WTC11 (cell line): ENCODE data around the gene MYRF. TPM values are rescaled to one million over a fixed set of nuclear protein-coding genes. Genes with fewer than 3 reads are reported as not detected.

ENCODE experiments used
- CREM ChIP-seq: sonication (generic); formaldehyde crosslinking; IDR thresholded peaks from 2 replicates; pipeline ENCODE4 v1.8.1; 2022; ENCODE audit warnings: mild to moderate bottlenecking, missing genetic modification reagents, moderate library complexity
- IRF2 ChIP-seq: sonication (generic); formaldehyde crosslinking; IDR thresholded peaks from 2 replicates; pipeline ENCODE4 v1.8.0; 2022; ENCODE audit warnings: low read depth, missing genetic modification reagents, borderline replicate concordance
- JAZF1 ChIP-seq: fragments of 250-450 bp; sonication (Bioruptor Pico); IDR thresholded peaks from 2 replicates; pipeline ENCODE4 v1.9.0; 2021; ENCODE audit warnings: moderate library complexity, mild to moderate bottlenecking, inconsistent platforms
- NFATC4 ChIP-seq: fragments of 250-450 bp; sonication (Bioruptor Pico); IDR thresholded peaks from 2 replicates; pipeline ENCODE4 v1.9.0; 2021; ENCODE audit warnings: mild to moderate bottlenecking
- NFYB ChIP-seq: sonication (generic); formaldehyde crosslinking; conservative IDR thresholded peaks from 2 replicates; pipeline ENCODE4 v1.8.0; 2022; ENCODE audit warnings: low read depth, missing genetic modification reagents
- NR1H2 ChIP-seq: sonication (generic); formaldehyde crosslinking; IDR thresholded peaks from 2 replicates; pipeline ENCODE4 v1.9.0; 2021; ENCODE audit warnings: mild to moderate bottlenecking, moderate library complexity, missing genetic modification reagents
- NR2C2 ChIP-seq: sonication (generic); formaldehyde crosslinking; IDR thresholded peaks from 2 replicates; pipeline ENCODE4 v1.8.0; 2022; ENCODE audit warnings: mild to moderate bottlenecking, missing genetic modification reagents
- NR3C1 ChIP-seq: sonication (generic); formaldehyde crosslinking; conservative IDR thresholded peaks from 2 replicates; pipeline ENCODE4 v1.8.1; 2023; ENCODE audit warnings: low read depth, mild to moderate bottlenecking, missing genetic modification reagents
- RELA ChIP-seq: sonication (generic); formaldehyde crosslinking; IDR thresholded peaks from 2 replicates; pipeline ENCODE4 v1.8.1; 2022; ENCODE audit warnings: missing genetic modification reagents, mild to moderate bottlenecking, borderline replicate concordance
- RORB ChIP-seq: fragments of 250-450 bp; sonication (Bioruptor Pico); IDR thresholded peaks from 2 replicates; pipeline ENCODE4 v1.9.0; 2021; ENCODE audit warnings: mild to moderate bottlenecking
- SP1 ChIP-seq: sonication (generic); formaldehyde crosslinking; conservative IDR thresholded peaks from 2 replicates; pipeline ENCODE4 v1.8.1; 2022; ENCODE audit warnings: missing genetic modification reagents
- TEAD4 ChIP-seq: sonication (generic); formaldehyde crosslinking; IDR thresholded peaks from 2 replicates; pipeline ENCODE4 v1.8.0; 2022; ENCODE audit warnings: mild to moderate bottlenecking, missing genetic modification reagents
- TP53 ChIP-seq: sonication (generic); formaldehyde crosslinking; IDR thresholded peaks from 2 replicates; pipeline ENCODE4 v1.8.1; 2023; ENCODE audit warnings: mild to moderate bottlenecking, missing genetic modification reagents
- ZBTB21 ChIP-seq: sonication (generic); formaldehyde crosslinking; IDR thresholded peaks from 2 replicates; pipeline ENCODE4 v1.8.1; 2023; ENCODE audit warnings: mild to moderate bottlenecking, missing genetic modification reagents, borderline replicate concordance
- ZNF232 ChIP-seq: sonication (generic); formaldehyde crosslinking; IDR thresholded peaks from 2 replicates; pipeline ENCODE4 v1.8.0; 2022; ENCODE audit warnings: mild to moderate bottlenecking, missing genetic modification reagents
- total RNA-seq: library from RNA; stranded (reverse); gene quantifications from 3 replicates; pipeline ENCODE4 v1.2.3, GENCODE V29; 2021
- TF ChIP-seq, protein P1 (sequence below): sonication (generic); formaldehyde crosslinking; IDR thresholded peaks from 2 replicates; pipeline ENCODE4 v1.8.0; 2023; ENCODE audit warnings: missing genetic modification reagents, mild to moderate bottlenecking, borderline replicate concordance
- TF ChIP-seq, protein P2 (sequence below): fragments of 250-450 bp; sonication (Bioruptor Pico); IDR thresholded peaks from 2 replicates; pipeline ENCODE4 v1.9.0; 2021; ENCODE audit warnings: mild to moderate bottlenecking
- TF ChIP-seq, protein P3 (sequence below): fragments of 250-450 bp; sonication (Bioruptor Pico); IDR thresholded peaks from 2 replicates; pipeline ENCODE4 v1.9.0; 2021; ENCODE audit warnings: moderate library complexity, mild to moderate bottlenecking, inconsistent platforms, borderline replicate concordance
- TF ChIP-seq, protein P4 (sequence below): fragments of 250-450 bp; sonication (Bioruptor Pico); IDR thresholded peaks from 2 replicates; pipeline ENCODE4 v1.9.0; 2021; ENCODE audit warnings: mild to moderate bottlenecking
- TF ChIP-seq, protein P5 (sequence below): sonication (generic); formaldehyde crosslinking; IDR thresholded peaks from 2 replicates; pipeline ENCODE4 v1.8.1; 2023; ENCODE audit warnings: mild to moderate bottlenecking, missing genetic modification reagents, moderate library complexity
- TF ChIP-seq, protein P6 (sequence below): sonication (generic); formaldehyde crosslinking; IDR thresholded peaks from 2 replicates; pipeline ENCODE4 v1.8.1; 2023; ENCODE audit warnings: mild to moderate bottlenecking, missing genetic modification reagents
- TF ChIP-seq, protein P7 (sequence below): fragments of 250-450 bp; sonication (Bioruptor Pico); conservative IDR thresholded peaks from 2 replicates; pipeline ENCODE4 v1.9.0; 2021; ENCODE audit warnings: mild to moderate bottlenecking

The MYRF gene
- total RNA-seq, 1 experiment from 2014 or later: 5.9 TPM

DNA sequence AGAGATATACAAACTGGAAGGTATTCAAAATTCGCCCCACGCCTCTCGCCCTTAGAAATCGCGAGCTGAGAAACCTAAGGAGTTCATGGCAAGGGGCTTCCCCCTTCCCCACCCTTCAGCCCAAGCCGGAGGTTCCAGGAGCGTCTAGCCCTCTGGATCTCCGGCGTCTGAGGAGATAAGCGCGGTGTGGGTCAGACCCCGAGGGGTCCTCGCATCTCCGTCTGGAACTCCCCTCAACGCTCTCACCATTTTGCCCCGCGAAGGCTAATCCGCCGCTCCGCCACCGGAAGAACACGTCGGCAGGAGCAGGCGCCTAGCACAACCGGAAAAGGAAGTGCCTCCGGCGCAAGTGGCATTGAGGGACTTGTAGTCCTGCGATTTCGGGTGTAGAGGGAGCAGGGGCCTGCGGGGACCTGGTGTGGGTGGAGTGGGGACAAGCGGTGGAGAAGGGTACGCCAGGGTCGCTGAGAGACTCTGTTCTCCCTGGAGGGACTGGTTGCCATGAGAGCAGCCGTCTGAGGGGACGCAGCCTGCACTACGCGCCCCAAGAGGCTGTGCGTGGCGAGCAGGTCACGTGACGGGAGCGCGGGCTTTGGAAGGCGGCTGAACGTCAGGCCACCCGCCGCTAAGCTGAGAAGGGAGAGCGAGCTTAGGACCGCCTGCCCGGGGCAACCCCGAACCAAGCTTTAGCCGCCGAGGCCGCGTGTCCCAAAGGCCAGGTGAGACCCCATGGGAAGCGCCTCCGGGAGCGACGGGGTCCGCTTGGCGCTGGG, 40.1 kb downstream of the MYRF start, which contains the start of the genes FEN1 and TMEM258 (continued):
- TF ChIP-seq SP1 (CRISPR knock-in tag) (peak; percentile 47; the same call in 1 of the 2 replicates), NFYB (CRISPR knock-in tag) (no peak), ZNF232 (CRISPR knock-in tag) (no peak), ZBTB21 (CRISPR knock-in tag) (no peak), JAZF1 (CRISPR knock-in tag) (no peak), NR1H2 (CRISPR knock-in tag) (no peak), RORB (CRISPR knock-in tag) (no peak), NR3C1 (CRISPR knock-in tag) (no peak), TP53 (CRISPR knock-in tag) (no peak), CREM (CRISPR knock-in tag) (peak; percentile 66; the same call in 1 of the 2 replicates), TEAD4 (CRISPR knock-in tag) (no peak), IRF2 (CRISPR knock-in tag) (no peak), NFATC4 (CRISPR knock-in tag) (no peak), NR2C2 (CRISPR knock-in tag) (peak; percentile 43; the same call in 1 of the 2 replicates), RELA (CRISPR knock-in tag) (no peak)
- TF ChIP-seq, protein P1, sequence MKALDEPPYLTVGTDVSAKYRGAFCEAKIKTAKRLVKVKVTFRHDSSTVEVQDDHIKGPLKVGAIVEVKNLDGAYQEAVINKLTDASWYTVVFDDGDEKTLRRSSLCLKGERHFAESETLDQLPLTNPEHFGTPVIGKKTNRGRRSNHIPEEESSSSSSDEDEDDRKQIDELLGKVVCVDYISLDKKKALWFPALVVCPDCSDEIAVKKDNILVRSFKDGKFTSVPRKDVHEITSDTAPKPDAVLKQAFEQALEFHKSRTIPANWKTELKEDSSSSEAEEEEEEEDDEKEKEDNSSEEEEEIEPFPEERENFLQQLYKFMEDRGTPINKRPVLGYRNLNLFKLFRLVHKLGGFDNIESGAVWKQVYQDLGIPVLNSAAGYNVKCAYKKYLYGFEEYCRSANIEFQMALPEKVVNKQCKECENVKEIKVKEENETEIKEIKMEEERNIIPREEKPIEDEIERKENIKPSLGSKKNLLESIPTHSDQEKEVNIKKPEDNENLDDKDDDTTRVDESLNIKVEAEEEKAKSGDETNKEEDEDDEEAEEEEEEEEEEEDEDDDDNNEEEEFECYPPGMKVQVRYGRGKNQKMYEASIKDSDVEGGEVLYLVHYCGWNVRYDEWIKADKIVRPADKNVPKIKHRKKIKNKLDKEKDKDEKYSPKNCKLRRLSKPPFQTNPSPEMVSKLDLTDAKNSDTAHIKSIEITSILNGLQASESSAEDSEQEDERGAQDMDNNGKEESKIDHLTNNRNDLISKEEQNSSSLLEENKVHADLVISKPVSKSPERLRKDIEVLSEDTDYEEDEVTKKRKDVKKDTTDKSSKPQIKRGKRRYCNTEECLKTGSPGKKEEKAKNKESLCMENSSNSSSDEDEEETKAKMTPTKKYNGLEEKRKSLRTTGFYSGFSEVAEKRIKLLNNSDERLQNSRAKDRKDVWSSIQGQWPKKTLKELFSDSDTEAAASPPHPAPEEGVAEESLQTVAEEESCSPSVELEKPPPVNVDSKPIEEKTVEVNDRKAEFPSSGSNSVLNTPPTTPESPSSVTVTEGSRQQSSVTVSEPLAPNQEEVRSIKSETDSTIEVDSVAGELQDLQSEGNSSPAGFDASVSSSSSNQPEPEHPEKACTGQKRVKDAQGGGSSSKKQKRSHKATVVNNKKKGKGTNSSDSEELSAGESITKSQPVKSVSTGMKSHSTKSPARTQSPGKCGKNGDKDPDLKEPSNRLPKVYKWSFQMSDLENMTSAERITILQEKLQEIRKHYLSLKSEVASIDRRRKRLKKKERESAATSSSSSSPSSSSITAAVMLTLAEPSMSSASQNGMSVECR (CRISPR knock-in tag): no peak
- TF ChIP-seq, protein P2, sequence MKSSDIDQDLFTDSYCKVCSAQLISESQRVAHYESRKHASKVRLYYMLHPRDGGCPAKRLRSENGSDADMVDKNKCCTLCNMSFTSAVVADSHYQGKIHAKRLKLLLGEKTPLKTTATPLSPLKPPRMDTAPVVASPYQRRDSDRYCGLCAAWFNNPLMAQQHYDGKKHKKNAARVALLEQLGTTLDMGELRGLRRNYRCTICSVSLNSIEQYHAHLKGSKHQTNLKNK (CRISPR knock-in tag): no peak
- TF ChIP-seq, protein P3, sequence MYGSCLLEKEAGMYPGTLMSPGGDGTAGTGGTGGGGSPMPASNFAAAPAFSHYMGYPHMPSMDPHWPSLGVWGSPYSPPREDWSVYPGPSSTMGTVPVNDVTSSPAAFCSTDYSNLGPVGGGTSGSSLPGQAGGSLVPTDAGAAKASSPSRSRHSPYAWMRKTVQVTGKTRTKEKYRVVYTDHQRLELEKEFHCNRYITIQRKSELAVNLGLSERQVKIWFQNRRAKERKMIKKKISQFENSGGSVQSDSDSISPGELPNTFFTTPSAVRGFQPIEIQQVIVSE (CRISPR knock-in tag): no peak
- TF ChIP-seq, protein P4, sequence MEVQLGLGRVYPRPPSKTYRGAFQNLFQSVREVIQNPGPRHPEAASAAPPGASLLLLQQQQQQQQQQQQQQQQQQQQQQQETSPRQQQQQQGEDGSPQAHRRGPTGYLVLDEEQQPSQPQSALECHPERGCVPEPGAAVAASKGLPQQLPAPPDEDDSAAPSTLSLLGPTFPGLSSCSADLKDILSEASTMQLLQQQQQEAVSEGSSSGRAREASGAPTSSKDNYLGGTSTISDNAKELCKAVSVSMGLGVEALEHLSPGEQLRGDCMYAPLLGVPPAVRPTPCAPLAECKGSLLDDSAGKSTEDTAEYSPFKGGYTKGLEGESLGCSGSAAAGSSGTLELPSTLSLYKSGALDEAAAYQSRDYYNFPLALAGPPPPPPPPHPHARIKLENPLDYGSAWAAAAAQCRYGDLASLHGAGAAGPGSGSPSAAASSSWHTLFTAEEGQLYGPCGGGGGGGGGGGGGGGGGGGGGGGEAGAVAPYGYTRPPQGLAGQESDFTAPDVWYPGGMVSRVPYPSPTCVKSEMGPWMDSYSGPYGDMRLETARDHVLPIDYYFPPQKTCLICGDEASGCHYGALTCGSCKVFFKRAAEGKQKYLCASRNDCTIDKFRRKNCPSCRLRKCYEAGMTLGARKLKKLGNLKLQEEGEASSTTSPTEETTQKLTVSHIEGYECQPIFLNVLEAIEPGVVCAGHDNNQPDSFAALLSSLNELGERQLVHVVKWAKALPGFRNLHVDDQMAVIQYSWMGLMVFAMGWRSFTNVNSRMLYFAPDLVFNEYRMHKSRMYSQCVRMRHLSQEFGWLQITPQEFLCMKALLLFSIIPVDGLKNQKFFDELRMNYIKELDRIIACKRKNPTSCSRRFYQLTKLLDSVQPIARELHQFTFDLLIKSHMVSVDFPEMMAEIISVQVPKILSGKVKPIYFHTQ (CRISPR knock-in tag): no peak
- TF ChIP-seq, protein P5, sequence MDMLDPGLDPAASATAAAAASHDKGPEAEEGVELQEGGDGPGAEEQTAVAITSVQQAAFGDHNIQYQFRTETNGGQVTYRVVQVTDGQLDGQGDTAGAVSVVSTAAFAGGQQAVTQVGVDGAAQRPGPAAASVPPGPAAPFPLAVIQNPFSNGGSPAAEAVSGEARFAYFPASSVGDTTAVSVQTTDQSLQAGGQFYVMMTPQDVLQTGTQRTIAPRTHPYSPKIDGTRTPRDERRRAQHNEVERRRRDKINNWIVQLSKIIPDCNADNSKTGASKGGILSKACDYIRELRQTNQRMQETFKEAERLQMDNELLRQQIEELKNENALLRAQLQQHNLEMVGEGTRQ (CRISPR knock-in tag): peak; percentile 99
- TF ChIP-seq, protein P6, sequence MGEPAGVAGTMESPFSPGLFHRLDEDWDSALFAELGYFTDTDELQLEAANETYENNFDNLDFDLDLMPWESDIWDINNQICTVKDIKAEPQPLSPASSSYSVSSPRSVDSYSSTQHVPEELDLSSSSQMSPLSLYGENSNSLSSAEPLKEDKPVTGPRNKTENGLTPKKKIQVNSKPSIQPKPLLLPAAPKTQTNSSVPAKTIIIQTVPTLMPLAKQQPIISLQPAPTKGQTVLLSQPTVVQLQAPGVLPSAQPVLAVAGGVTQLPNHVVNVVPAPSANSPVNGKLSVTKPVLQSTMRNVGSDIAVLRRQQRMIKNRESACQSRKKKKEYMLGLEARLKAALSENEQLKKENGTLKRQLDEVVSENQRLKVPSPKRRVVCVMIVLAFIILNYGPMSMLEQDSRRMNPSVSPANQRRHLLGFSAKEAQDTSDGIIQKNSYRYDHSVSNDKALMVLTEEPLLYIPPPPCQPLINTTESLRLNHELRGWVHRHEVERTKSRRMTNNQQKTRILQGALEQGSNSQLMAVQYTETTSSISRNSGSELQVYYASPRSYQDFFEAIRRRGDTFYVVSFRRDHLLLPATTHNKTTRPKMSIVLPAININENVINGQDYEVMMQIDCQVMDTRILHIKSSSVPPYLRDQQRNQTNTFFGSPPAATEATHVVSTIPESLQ (CRISPR knock-in tag): no peak
- TF ChIP-seq, protein P7, sequence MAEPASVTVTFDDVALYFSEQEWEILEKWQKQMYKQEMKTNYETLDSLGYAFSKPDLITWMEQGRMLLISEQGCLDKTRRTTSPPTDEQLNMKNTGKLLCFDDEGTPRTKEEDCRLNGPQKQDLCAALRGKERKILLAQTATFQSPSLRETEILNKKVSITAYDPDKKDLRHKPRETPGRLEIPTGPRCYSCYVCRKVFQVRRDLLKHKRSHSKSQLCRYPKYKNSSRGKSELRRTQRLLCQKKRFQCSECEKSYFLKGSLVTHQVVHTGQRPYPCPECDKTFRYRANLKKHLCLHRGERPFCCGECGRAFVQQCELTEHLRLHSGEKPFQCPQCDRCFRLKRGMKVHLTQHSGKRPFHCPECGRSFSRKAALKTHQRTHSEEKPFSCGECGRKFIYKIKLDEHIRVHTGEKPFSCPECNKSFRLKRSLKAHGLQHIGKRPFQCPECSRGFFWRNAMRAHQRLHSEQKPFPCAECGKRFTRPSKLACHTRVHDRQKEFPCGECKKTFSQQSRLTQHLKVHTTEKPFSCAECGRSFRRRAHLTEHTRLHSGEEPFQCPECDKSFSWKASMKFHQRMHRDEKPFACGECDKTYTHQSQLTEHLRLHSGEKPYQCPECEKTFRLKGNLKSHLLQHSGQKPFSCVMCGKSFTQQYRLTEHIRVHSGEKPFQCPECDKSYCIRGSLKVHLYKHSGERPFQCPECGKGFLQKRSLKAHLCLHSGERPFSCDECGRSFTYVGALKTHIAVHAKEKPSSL (CRISPR knock-in tag): no peak
